Stimulated activated CD4-positive, alpha-beta T cell treated with anti-CD3 and anti-CD28 coated beads, Interleukin-2, amount 100 ng/mL, for 4 hours (primary cell): ENCODE measurements around the gene GLMP.
"Not testable (repeated sequence)": the region's sequence is repeated elsewhere in the genome, so short reads cannot be mapped to it uniquely, and the experiment has no call there.

Source experiments
- DNase-seq: peaks from one replicate; pipeline ENCODE4 v3.0.0-alpha.2; 2020; ENCODE audit warnings: low read depth

GLMP gene, protein sequence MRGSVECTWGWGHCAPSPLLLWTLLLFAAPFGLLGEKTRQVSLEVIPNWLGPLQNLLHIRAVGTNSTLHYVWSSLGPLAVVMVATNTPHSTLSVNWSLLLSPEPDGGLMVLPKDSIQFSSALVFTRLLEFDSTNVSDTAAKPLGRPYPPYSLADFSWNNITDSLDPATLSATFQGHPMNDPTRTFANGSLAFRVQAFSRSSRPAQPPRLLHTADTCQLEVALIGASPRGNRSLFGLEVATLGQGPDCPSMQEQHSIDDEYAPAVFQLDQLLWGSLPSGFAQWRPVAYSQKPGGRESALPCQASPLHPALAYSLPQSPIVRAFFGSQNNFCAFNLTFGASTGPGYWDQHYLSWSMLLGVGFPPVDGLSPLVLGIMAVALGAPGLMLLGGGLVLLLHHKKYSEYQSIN

DNA sequence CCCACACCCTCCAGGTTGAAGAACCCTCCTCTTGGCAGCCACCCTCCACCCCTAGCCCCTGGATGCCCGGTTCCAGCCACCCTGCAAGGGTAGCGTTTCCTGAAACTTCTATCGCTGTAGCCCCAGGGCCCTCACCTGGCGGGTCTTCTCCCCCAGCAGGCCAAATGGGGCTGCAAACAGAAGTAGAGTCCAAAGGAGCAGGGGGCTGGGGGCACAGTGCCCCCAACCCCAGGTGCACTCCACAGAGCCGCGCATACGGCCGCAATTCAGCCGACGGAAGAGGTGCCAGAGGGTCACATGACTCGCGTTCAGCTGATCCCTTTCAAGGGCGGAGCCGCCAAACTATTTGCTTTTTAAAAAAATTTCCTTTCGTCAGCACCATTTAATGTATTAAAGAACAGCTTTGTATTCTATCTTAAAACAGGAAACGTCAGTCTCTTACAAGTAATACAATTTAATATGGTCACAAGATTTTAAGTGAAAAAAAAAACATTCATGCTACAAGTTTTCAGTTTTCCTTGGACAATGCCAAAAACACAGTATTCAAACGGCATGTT is at the start of gene GLMP:
Gene GLMP, minus strand, starts transcription at position 289 of the 557 bp plus-strand sequence. Its CDS starts 34 bp downstream, at position 255.
- DNase-seq, result no peak

DNA sequence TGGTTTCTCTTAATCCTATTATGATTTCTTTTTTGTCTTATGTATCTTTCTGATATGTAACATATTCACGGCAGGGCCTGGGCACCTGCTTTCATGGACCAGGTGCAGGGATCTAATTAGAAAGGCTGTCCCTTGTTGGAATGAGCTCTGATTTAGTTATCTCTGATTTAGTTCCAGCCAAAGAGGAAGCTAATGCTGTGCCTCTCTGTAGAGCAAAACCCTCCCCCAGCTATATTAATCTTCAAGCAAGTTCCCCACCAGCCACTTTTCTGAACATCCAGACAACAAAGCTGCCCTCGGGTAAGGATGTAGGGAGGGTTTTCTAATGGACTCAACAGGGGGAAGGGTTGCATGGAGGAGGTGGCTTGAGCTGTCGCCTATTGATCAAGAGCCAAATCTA is 48.9 kb upstream of the GLMP start:
- DNase-seq, result no peak

DNA sequence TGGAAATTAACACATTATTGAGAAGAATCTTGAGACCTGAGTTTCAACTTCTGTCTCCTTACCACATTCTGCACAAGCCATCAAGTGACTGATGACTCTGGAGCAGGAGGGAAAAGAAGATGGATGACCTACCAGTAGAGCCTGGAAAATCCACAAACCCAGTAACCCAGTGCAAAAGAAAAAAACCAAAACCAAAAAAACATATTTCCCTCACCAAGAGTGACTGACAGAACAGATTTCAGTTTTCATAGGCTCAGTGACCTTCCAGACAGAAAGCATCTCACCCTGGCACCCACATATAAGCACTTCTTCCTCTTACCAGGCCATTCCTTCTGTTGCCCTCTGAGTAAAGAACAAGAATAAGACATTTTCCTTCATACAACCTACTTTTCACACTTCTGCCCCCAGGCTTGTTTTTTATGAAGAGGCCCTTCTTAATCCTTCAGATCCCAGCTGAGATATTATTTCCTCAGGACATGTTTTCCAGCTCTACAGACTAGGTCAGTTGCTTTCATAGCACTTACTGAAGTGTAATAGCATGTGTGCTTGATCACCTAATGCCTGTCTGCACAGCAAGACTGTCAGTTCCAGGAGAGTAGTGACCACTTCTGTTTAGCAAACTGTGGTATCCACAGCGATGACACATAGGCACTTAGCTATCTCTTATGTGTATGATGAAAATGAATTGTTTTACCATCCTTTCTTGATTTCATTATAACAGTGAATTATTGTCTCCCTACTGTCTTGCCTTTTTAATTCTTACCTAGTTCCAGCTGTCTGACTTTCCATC is 46.9 kb upstream of the GLMP start:
- DNase-seq, result no peak

DNA sequence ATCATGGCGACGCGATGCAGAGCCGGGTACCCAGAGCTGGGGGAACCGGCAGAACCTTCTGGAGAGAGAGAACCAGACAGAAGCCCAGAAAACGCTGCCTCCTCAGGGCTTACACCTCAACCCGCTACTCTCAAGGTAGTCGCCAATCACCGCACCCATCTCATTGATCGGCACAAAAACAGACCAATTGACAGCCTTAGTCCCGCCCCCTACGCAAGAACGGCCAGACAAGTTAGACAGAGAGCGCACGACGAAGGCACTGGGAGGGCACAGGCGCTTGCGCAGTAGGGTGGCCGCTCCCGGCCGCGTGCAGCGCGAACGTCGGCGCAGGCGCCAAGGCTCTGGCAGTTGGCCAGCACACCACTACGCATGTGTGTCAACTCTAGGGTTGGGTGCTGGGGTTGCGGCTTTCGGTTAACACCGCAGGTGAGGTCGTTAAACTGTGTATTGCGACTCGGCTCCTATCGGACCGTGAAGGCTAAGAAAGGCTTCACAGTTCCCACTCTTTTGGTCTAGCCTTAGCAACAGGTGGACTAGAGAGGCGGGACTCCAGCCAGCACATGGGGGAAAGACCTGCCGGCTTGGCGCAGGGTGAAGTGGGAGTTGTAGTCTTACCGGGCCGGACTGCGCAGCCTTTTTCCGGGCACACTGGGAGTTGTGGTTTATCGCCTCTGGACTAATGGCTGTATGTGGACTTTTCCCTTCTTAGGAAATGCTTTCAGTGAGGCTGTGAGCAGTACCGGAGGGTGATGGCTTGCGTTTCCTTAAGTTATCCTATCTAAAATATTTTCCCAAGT is 42.9 kb upstream of the GLMP start, which contains the start of the genes CCT3 and TSACC:
Gene CCT3, minus strand, starts transcription at position 113 of the 797 bp plus-strand sequence. Its CDS starts 108 bp downstream, at position 5.
Gene TSACC, plus strand, starts transcription at position 347 of the 797 bp plus-strand sequence. CDS start 1,232 bp downstream, outside the sequence.
- DNase-seq, result peak; percentile 98

DNA sequence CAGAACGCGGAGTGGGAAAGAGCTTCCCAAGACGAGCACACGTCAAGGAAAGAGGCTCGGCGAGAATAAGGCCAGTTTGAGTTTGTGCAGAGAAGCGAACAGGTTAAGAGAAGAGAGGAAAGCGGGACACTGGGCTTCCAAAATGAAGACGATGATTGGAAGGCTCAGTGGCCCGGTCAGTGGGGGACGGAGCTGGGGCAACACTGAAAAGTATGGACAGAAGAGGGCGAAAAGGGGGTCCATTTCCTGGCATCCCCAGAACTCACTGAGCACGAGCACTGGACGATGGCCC is 42.4 kb upstream of the GLMP start:
- DNase-seq, result peak; percentile 12

DNA sequence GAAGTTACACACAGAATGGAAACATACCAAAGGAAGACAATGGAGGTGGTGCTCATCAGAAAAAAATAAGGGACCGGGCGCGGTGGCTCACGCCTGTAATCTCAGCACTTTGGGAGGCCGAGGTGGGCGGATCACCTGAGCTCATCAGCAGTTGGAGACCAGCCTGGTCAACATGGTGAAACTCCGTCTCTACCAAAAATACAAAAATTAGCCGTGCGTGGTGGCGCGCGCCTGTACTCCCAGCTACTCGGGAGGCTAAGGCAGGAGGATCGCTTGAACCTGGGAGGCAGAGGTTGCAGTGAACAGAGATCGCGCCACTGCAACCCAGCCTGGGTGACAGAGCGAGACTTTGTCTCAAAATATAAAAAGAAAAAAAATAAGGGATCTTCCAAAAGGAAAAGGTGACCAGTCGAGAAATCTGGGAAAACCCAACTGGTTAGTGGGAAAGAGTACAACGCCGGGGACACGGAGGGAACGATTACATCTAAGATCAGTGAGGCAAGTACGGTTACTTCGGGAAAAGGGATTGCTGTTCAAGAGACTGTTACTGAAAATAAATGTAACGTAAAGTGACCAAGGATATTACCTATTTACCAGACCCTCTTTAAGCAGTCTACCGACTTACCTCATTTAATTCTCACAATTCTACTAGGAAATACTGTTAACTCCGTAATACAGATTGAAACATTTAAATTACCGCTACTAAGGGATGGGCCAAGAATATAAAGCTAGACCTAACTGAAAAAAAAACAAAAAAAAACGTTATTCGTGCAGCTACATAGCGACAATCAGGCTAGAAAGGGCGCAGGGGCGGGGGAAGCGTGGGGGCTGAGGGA is 41.8 kb upstream of the GLMP start:
- DNase-seq, result no peak

DNA sequence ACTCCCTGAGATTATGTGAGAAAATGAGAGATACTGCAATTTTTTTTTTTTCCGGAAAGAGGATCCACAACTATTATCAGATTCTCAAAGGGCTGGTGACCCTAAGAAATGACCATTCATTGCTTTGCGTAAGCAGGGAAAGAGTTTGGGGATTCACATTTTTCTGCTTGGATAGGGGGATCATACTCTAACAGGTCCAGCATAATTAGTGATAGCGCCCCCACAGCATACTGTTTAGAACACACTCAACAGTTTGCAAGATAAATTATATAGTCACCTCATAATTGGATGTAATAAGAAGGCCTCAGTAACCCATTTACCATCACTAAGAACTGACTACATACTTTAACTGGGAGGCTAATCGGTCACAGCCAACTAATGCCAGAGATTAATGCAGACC is 40.8 kb upstream of the GLMP start:
- no peak for DNase-seq

DNA sequence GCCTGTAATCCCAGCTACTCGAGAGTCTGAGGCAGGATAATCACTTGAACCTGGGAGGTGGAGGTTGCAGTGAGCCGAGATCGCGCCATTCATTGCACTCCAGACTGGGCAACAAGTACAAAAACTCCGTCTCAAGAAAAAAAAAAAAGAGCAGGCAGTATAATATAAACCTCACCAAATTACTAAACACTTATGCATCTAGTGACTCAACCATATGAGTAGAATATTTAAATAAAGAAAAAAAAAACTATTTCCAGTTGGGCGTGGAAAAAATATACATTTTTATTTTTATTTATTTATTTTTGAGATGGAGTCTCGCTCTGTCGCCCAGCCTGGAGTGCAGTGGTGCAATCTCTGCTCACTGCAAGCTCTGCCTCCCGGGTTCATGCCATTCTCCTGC is 27.7 kb upstream of the GLMP start:
- DNase-seq, result not testable (repeated sequence)

DNA sequence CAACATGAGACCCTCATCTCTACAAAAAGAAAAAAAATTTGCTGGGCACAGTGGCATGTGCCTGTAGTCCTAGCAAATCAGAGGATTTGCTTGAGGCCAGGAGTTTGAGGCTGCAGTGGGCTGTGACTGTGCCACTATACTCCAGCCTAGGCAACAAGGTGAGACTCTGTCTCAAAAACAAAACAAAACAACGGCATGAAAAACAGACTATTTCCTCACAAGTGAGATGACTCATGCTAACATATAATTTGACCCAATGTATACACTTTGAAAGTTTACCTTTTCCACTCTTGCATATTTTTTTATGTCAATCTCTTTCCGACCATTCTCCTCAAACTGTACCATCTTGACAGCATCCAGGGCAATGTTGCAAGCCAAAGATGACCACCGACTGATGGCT is 25.1 kb upstream of the GLMP start:
- DNase-seq, result no peak

DNA sequence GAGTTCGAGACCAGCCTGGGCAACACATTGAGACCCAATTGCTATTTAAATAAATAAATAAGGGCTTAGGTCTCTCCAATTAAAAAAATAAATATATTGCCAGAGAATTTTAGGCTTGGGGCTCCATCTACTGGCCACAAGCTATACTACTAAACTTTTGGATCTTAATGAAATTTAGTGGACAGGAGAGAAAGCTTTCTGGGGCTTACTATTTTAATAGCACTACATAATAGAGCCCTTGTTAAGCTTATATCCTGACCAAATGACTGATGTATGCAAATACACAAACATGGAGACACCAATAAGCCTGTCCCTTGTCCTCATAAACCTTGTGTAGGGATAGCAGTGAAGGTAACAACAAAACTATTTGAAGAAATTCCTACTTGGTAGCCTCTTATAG is 24.2 kb upstream of the GLMP start:
- no peak for DNase-seq

DNA sequence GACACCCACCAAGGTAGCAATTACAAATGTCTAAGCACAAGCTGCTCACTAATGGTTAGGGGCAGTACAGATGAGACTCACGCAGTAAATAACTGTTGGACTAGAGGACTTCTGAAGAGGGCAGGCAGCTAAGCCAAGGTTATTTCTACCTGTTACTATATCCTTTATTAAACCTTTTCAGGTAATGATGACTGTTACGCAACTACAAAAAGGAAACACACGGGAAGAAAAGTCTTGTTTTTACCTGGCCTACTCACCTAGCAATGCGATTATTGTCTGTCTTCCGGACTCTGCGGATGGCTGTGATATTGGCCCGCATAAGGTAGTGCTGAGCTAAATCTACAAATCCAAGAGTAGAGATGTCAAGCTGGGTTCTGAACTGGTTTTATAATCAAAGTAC is 21.4 kb upstream of the GLMP start:
- no peak for DNase-seq

DNA sequence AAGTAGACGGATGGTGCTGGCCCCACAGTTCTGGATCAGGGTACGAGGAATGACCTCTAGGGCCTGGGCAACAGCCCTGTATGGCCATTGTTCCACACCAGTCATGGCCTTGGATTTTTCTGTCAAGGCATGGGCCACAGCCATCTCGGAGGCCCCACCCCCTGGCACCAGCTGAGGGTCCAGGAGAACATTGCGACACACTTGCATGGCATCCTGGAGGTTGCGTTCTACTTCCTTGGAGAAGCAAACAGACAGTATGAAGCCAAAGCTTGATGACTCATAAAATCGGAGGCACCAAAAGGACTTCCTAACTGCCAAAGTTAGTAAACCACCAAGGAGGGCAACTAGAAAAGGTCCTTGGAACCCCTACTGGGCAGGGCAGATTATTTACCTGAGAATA is 15.5 kb upstream of the GLMP start:
- no peak for DNase-seq

DNA sequence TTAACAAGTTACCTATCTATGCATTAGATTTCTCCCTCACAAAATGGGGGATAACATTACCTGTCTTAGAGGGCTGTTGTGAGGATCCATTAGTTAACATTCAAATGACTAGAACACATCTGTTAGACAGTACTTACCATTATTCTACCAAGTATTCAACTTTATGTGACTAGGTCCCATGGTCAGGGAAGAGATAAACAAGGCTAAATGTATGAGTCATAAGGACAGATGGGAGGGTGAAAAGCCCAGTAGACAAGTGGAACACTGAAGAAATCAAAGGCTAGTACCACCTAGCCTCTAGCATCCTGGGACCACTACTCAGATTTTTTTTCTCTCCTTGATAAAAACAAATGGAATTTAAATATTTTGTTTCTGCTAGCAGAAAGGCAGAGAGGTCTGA is 12.6 kb upstream of the GLMP start:
- no peak for DNase-seq

DNA sequence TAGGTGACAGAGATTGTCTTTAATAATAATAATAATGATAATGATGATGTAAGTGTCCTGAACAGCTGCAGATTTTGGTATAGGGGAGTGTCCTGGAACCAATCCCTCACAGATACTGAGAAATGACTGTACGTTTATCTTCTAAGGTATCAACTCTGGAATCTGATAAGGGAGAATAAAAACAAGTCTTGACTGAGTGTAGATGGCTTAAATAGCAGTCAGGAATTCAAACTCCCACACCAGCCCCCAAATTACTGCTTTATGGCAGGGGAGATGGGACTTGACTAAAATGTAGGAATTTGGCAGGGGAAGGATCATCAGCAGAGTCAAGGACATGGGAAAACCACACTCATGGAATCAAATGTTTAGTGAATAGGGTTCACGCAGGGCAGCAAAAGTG is 9.7 kb upstream of the GLMP start:
- DNase-seq, result no peak

DNA sequence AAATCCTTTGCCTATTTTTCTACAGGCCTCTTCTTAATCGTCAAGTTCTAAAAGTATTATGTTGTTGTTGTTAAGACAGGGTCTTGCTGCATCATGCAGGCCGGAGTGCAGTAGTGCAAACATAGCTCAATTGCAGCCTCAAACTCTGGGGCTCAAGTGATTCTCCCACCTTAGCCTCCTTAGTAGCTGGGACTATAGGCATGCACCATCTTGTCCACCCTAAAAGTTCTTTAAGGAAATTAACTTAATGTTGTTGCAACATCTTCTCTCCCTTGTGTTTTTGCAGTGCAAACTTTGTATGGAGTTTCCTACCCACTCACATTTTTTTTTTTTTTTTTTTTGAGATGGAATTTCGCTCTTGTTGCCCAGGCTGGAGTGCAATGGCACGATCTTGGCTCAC is 7.8 kb upstream of the GLMP start:
- DNase-seq, result no peak

DNA sequence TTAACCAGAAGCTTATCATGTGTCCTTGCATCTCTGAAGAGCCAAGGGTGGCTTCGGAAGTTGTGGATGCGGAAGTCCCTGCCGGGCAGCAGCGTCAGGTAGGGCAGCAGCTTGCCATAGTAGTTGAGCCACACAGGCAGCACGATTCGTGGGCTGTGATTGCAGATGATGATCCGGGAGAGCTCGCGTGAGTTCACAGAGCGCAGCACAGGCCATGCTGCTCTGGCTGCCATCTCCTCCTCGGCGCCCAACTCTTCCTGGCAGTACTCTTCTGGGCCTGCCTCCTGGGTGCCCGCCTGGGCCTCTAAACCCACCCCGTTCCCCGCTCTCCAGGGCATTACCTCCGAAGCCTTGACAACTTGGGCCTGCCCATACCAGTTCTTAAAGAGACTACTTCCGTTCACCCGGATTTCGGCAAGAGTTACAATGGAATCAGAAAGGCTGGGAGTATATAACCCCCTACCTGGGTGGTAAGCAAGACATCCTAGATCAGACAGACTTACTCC is 3.4 kb upstream of the GLMP start, which contains the start of gene VHLL:
Gene VHLL, minus strand, starts transcription at position 456 of the 506 bp plus-strand sequence. Its CDS starts 118 bp downstream, at position 338.
- no peak for DNase-seq

DNA sequence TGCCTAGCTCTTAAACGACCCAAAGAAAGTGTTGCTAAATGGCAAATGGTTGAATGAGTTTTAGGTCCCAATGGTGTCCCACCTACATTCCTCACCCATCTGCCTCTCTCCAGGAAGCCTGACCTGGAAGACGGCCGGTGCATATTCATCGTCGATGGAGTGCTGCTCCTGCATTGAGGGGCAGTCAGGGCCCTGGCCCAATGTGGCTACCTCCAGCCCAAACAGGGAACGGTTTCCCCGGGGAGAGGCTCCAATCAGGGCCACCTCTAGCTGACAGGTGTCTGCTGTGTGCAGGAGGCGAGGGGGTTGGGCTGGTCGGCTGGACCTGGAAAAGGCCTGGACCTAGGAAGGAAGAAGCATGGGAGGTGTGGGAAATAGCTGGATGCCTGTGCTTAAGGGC is 1.6 kb downstream of the GLMP start:
- no peak for DNase-seq

DNA sequence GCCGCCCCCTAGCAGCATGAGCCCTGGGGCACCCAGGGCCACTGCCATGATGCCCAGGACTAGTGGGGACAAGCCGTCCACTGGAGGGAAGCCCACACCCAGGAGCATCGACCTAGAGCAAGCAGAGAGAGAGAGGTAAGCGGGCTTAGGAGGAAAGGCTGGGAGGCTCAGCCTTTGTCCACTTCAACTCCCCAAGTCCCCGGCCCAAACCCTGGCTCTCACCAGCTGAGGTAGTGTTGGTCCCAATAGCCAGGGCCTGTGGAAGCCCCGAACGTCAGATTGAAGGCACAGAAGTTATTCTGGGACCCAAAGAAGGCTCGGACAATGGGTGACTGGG is 2.4 kb downstream of the GLMP start:
- DNase-seq, result no peak

DNA sequence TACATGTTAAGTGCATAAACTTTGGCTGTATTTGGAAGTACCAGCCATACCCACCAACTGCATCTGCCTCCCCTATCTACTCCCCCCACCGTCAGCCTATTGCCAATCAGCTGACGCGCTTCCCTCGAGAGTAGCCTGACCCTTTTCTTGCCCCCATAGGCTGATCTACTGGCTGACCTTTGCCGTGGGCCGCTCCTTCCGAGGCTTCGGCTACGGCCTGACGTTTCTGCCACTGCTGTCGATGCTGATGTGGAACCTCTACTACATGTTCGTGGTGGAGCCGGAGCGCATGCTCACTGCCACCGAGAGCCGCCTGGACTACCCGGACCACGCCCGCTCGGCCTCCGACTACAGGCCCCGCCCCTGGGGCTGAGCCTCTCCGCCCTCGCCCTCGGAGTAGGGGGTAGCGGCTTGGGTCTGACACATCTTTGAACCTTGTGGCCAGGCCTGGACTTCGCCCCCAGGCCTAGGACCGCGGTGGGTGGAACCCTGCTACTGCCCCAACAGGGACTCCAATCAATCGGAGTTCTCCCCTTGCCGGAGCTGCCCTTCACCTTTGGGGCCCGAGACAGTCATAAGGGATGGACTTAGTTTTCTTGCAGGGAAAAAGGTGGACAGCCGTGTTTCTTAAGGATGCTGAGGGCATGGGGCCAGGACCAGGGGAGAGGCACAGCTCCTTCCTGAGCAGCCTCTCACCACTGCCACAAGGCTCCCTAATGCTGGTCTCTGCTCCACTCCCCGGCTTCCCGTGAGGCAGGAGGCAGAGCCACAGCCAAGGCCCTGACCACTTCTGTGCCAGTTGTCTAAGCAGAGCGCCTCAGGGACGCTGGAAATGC is 4.0 kb downstream of the GLMP start:
- DNase-seq, result no peak

DNA sequence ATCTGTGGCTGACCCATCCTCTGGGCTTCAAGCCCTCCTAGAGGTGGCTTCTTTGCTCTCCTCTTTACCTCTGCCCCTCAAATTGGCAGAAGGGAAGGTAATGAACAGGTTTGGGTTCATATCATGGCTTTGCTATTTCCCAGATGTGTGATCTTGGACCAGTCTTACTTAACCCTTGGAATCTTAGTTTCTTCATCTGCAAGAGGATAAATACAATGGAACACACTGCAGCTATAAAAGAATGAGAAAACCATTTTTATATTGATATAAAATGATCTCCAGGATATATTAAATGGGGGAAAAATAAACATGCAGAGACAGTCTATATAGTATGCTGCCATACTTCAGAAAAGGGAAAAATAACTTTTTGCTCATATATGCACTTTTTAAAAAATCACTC is 5.6 kb downstream of the GLMP start:
- DNase-seq, result no peak
